ENCODE measurements around the gene GFER.

The GFER gene

GRCh38 chr16:1966460-1966859 is 17.5 kb upstream of the GFER start, which contains the start of gene RNF151:
RNF151 (plus strand) TSS chr16:1966856; CDS start chr16:1966882, 26 bp downstream.
- peaks cover 25% of the 10 kb centered on the region for H3K36me3 ChIP-seq (ENCODE audit: control insufficient read depth, insufficient read depth, low read length)
- H3K9me3 ChIP-seq (ENCODE audit: control insufficient read depth, low read length): no peaks in the 10 kb centered on the region
- H3K4me1 ChIP-seq (ENCODE audit: control insufficient read depth, insufficient read depth, low read length, poor library complexity, severe bottlenecking): peaks cover 25% of the 10 kb centered on the region
- no peak within 1 kb of the TSS for H3K27ac ChIP-seq (ENCODE audit: low read depth, low read length, severe bottlenecking)
- WGBS, 2 experiments (ENCODE audit: insufficient coverage in 2 of 2): 87 to 100% methylated on average over 1 to 6 of the region's 6 CpGs
- peak within 1 kb of the TSS; percentile 96 for H3K4me3 ChIP-seq (ENCODE audit: extremely low read depth, insufficient read depth, low read length, poor library complexity, severe bottlenecking)

GRCh38 chr16:1968146-1968953 is 15.6 kb upstream of the GFER start:
- Histone ChIP-seq H3K4me3 (ENCODE audit: extremely low read depth, insufficient read depth, low read length, poor library complexity, severe bottlenecking) (no peak overlapping the region), H3K27ac (ENCODE audit: low read depth, low read length, severe bottlenecking) (no peak overlapping the region), H3K9me3 (ENCODE audit: control insufficient read depth, low read length) (no peaks in the 10 kb centered on the region), H3K4me1 (ENCODE audit: control insufficient read depth, insufficient read depth, low read length, poor library complexity, severe bottlenecking) (peaks cover 11% of the 10 kb centered on the region), H3K36me3 (ENCODE audit: control insufficient read depth, insufficient read depth, low read length) (peaks cover 8% of the 10 kb centered on the region)
- 94 to 96% methylated on average over 38 to 41 of the region's 41 CpGs for WGBS, 2 experiments (ENCODE audit: insufficient coverage in 2 of 2)

GRCh38 chr16:1971796-1972489 is 12.1 kb upstream of the GFER start, which contains the start of gene TBL3:
TBL3 (plus strand) TSS chr16:1972053; CDS start chr16:1972165, 112 bp downstream.
- Histone ChIP-seq H3K9me3 (ENCODE audit: control insufficient read depth, low read length) (no peaks in the 10 kb centered on the region), H3K27ac (ENCODE audit: low read depth, low read length, severe bottlenecking) (peak within 1 kb of the TSS; percentile 87), H3K4me1 (ENCODE audit: control insufficient read depth, insufficient read depth, low read length, poor library complexity, severe bottlenecking) (peaks cover 8% of the 10 kb centered on the region), H3K36me3 (ENCODE audit: control insufficient read depth, insufficient read depth, low read length) (peaks cover 31% of the 10 kb centered on the region), H3K4me3 (ENCODE audit: extremely low read depth, insufficient read depth, low read length, poor library complexity, severe bottlenecking) (peak within 1 kb of the TSS; percentile 100)
- 1% methylated on average over 57 to 74 of the region's 78 CpGs for WGBS, 2 experiments (ENCODE audit: insufficient coverage in 2 of 2)

GRCh38 chr16:1972490-1972877 is 11.5 kb upstream of the GFER start:
- H3K27ac ChIP-seq (ENCODE audit: low read depth, low read length, severe bottlenecking): no peak overlapping the region
- H3K4me1 ChIP-seq (ENCODE audit: control insufficient read depth, insufficient read depth, low read length, poor library complexity, severe bottlenecking): peaks cover 8% of the 10 kb centered on the region
- 5 to 6% methylated on average over 17 to 18 of the region's 22 CpGs for WGBS, 2 experiments (ENCODE audit: insufficient coverage in 2 of 2)
- H3K9me3 ChIP-seq (ENCODE audit: control insufficient read depth, low read length): no peaks in the 10 kb centered on the region
- peaks cover 36% of the 10 kb centered on the region for H3K36me3 ChIP-seq (ENCODE audit: control insufficient read depth, insufficient read depth, low read length)
- peak overlapping the region; percentile 100 for H3K4me3 ChIP-seq (ENCODE audit: extremely low read depth, insufficient read depth, low read length, poor library complexity, severe bottlenecking)

- H3K9me3 ChIP-seq (ENCODE audit: control insufficient read depth, low read length): no peaks in the 10 kb centered on the region
- WGBS, 2 experiments (ENCODE audit: insufficient coverage in 2 of 2): 92 to 99% methylated on average over 13 to 14 of the region's 16 CpGs
- H3K27ac ChIP-seq (ENCODE audit: low read depth, low read length, severe bottlenecking): no peak overlapping the region
- H3K4me3 ChIP-seq (ENCODE audit: extremely low read depth, insufficient read depth, low read length, poor library complexity, severe bottlenecking): no peak overlapping the region
- peaks cover 8% of the 10 kb centered on the region for H3K4me1 ChIP-seq (ENCODE audit: control insufficient read depth, insufficient read depth, low read length, poor library complexity, severe bottlenecking)
- H3K36me3 ChIP-seq (ENCODE audit: control insufficient read depth, insufficient read depth, low read length): peaks cover 48% of the 10 kb centered on the region
Measured at GRCh38 chr16:1973461-1974156, 10.4 kb upstream of the GFER start.

- WGBS, 2 experiments (ENCODE audit: insufficient coverage in 2 of 2): 97% methylated on average over 32 to 33 of the region's 42 CpGs
- Histone ChIP-seq H3K4me1 (ENCODE audit: control insufficient read depth, insufficient read depth, low read length, poor library complexity, severe bottlenecking) (peaks cover 10% of the 10 kb centered on the region), H3K4me3 (ENCODE audit: extremely low read depth, insufficient read depth, low read length, poor library complexity, severe bottlenecking) (no peak overlapping the region), H3K27ac (ENCODE audit: low read depth, low read length, severe bottlenecking) (no peak overlapping the region), H3K9me3 (ENCODE audit: control insufficient read depth, low read length) (no peaks in the 10 kb centered on the region), H3K36me3 (ENCODE audit: control insufficient read depth, insufficient read depth, low read length) (peaks cover 50% of the 10 kb centered on the region)
Measured at GRCh38 chr16:1974157-1975070, 9.6 kb upstream of the GFER start.

- H3K4me3 ChIP-seq (ENCODE audit: extremely low read depth, insufficient read depth, low read length, poor library complexity, severe bottlenecking): no peak overlapping the region
- H3K9me3 ChIP-seq (ENCODE audit: control insufficient read depth, low read length): no peaks in the 10 kb centered on the region
- no peak overlapping the region for H3K27ac ChIP-seq (ENCODE audit: low read depth, low read length, severe bottlenecking)
- peaks cover 50% of the 10 kb centered on the region for H3K36me3 ChIP-seq (ENCODE audit: control insufficient read depth, insufficient read depth, low read length)
- WGBS, 2 experiments (ENCODE audit: insufficient coverage in 2 of 2): 97% methylated on average over 27 to 30 of the region's 33 CpGs
- H3K4me1 ChIP-seq (ENCODE audit: control insufficient read depth, insufficient read depth, low read length, poor library complexity, severe bottlenecking): peaks cover 14% of the 10 kb centered on the region
Measured at GRCh38 chr16:1975432-1976215, 8.4 kb upstream of the GFER start.

GRCh38 chr16:1976216-1976520 is 7.8 kb upstream of the GFER start:
- Histone ChIP-seq H3K27ac (ENCODE audit: low read depth, low read length, severe bottlenecking) (no peak overlapping the region), H3K9me3 (ENCODE audit: control insufficient read depth, low read length) (no peaks in the 10 kb centered on the region), H3K4me1 (ENCODE audit: control insufficient read depth, insufficient read depth, low read length, poor library complexity, severe bottlenecking) (peaks cover 14% of the 10 kb centered on the region), H3K4me3 (ENCODE audit: extremely low read depth, insufficient read depth, low read length, poor library complexity, severe bottlenecking) (no peak overlapping the region), H3K36me3 (ENCODE audit: control insufficient read depth, insufficient read depth, low read length) (peaks cover 50% of the 10 kb centered on the region)
- 97 to 98% methylated on average over 6 to 7 of the region's 8 CpGs for WGBS, 2 experiments (ENCODE audit: insufficient coverage in 2 of 2)

- Histone ChIP-seq H3K4me1 (ENCODE audit: control insufficient read depth, insufficient read depth, low read length, poor library complexity, severe bottlenecking) (peaks cover 14% of the 10 kb centered on the region), H3K27ac (ENCODE audit: low read depth, low read length, severe bottlenecking) (no peak overlapping the region), H3K4me3 (ENCODE audit: extremely low read depth, insufficient read depth, low read length, poor library complexity, severe bottlenecking) (no peak overlapping the region), H3K9me3 (ENCODE audit: control insufficient read depth, low read length) (no peaks in the 10 kb centered on the region), H3K36me3 (ENCODE audit: control insufficient read depth, insufficient read depth, low read length) (peaks cover 50% of the 10 kb centered on the region)
- 97 to 98% methylated on average over 30 to 33 of the region's 33 CpGs for WGBS, 2 experiments (ENCODE audit: insufficient coverage in 2 of 2)
Measured at GRCh38 chr16:1976951-1977874, 6.8 kb upstream of the GFER start.
